ENCODE data around the gene ZFAND3.
"Not testable (repeated sequence)": the region's sequence is repeated elsewhere in the genome, so short reads cannot be mapped to it uniquely, and the experiment has no call there.

The ZFAND3 gene

DNA sequence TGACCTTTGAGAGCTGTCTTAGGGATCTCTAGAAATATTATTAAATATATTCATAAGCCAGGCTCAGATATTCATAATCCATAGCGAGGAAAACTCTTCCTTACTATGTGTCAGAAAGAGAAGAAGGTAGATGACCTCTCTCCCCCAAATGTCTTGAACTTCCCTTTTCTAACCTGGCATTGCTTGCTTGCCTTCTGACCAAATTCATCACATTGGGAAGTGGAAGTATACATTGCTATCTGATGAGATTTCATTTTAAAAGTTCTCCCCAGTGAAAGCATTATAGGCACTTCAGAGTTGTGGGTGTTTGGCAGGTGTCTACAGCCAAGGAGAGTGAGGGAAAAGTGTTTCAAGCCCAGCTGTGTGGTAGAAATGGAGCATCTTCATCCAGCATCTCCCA lies 197.3 kb downstream of the ZFAND3 start:
- DNase-seq, result peak; percentile 39

DNA sequence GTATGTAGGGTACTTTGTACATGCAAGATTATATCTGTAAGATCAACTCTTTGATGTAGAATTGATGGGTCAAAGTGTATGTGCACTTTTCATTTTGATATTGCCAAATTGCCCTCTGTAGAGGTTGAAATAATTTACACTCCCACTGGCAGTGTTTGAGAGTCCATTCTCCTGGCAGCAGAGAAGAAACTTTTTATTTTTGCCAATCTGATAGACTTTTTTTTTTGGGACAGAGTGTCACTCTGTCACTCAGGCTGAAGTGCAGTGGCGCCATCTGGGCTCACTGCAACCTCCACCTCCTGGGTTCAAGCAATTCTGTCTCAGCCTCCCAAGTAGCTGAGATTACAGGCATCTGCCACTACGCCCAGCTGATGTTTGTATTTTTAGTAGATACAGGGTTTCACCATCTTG lies 199.2 kb downstream of the ZFAND3 start:
- no peak for DNase-seq

DNA sequence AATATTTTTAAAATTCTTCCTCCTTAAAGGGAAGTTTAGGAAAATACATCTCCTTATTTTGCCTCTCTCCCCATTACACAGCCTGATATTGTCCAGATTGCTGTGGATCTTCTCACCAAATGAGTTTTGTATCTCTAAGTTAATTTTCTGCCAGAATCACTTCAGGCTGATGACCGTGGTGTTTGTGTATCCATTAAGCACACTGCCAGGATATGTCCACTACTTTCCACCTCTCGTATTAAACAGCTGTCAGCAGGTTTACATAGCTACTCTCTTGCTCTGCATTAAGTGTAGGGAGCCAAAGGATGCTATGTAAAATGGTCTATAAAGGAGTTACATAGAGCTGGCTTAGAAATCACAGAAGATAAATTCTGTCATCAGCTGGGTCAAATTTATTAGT lies 201.1 kb downstream of the ZFAND3 start:
- DNase-seq, result no peak

DNA sequence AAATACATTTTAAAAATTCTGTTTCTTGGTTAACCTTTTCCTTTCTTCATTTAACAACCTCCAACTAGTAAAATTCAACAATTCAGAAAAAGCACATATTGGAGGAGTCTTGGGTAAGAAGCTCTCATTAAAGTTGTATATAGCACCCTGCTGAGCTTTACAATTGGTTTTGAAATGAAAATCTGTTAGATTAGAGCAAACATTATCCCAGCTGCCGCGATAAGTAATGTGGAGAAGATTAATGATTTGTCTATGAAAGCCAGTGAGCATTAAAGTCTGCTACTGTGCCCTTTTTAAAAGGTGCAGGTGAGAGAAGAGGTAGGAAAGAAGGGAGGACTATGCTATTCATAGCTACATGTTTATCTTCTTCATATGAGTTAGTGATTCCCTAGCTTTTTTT lies 201.5 kb downstream of the ZFAND3 start:
- DNase-seq, result no peak

DNA sequence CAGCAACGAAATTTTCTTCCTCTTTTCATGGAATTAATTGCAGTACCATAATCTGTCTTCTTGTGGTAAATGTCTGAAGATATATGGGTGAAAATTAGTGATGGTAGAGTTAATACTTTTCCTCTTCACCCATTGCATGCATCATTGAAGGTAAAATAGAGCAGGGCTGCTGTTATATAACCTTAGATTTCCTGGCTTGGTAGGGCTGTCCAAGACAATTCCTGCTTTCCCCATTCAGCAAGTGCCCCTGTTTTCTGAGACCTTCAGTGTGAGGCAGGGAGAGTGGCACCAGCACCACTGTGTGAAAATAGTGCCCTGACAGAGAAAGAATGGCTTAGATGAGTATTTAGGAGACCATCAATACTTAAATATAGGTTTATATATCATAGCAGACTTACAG lies 202.0 kb downstream of the ZFAND3 start:
- no peak for DNase-seq

DNA sequence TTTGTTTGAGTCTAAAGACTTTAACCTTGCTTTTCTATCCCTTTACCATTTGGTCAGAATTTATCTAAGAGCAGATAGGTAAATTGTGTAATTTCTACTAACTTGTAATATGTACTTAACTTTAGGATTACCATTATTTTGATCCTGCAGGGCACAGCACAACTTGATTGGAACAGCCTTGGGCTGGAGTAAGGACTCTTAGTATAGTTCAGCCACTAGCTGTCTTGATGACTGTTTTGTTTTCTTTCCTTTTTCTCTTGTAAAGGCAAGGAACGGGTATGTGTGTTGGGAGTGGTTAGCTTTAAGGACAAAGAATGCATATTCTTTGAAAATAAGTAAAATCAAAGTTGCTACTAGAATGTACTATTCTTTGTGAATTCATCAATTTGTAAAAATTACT lies 203.2 kb downstream of the ZFAND3 start:
- no peak for DNase-seq

DNA sequence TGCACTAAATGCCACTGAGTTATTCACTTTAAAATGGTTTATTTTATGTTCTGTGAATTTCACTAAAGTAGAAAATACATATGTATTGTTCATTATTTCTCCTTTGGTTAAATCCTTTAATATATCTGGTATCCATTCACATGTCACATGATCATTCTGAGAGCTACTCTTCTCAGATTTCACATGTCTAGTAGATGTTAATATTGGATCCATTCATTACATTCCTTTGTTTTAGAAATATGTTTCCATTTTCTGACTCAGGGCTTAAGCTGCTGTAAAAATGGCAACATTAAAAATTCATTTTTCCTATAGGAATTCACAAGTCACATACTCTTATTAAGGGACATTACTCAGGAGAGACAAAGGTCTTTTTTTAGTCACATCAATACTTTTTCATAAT lies 205.4 kb downstream of the ZFAND3 start:
- DNase-seq, result no peak

DNA sequence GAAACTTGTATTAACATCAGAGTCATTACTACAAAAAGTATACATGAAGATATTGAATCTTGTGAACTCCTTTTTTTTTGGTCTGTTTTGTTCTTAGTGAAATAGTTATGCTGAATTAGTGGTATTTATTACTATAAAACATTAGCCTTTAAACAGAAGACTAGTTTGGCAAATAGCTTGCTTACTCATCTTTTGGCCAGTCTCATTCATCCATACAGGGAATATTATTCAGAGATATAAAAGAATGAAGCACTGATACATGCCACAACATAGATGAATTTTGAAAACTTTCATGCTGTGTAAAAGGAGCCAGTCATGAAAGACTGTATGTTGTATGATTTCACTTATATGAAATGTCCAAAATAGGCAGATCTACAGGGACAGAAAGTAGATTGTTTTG lies 205.9 kb downstream of the ZFAND3 start:
- no peak for DNase-seq

DNA sequence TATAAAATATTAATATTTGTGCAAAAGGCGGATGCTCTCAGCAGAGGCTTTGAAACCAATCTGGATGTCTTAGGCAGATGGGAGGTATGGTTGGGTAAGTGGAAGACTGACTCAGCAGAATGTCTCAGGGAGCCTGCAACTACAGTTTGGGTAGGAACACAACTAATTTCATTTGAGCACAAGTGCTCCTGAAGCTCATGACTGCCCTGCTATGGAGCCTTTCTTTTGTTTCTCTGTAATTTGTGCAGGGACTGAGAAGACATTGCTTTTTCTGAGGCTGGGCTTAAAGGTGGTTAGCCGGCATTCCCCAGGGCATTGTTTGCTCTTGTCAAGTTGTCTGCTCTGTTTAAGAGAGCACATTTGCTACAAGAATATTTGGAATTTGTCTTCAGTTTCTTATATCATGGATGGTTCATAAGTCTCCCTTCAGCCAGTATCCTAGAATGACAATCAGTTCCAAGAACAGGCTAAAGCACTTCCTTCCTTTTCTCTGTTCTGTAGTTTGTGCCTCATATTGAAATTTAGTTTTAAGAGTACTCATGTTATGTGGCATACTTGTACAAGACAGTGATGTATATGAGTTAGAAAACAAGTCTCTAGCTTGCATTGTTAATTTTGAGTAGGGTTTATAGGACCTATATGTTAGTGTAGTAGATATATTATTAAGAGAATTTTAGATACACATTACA lies 208.3 kb downstream of the ZFAND3 start:
- DNase-seq, result no peak

DNA sequence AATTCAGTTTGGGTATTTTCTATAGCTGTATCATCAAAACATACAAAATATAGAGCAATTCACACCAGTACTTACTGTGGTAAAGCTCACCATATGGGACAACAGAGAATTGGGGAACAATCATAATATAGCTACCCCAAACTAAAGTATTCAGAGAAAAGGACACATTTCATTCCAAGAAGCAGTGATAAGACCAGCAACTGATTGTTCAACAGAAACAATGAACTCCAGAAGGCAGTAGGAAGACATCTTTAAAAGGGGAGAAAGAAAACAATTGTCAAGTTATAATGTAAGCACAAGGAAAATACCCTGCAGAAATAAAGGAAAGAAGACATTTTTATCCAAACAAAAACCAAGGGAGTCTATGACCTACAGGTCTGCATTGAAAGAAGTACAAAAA lies 210.9 kb downstream of the ZFAND3 start:
- DNase-seq, result no peak

DNA sequence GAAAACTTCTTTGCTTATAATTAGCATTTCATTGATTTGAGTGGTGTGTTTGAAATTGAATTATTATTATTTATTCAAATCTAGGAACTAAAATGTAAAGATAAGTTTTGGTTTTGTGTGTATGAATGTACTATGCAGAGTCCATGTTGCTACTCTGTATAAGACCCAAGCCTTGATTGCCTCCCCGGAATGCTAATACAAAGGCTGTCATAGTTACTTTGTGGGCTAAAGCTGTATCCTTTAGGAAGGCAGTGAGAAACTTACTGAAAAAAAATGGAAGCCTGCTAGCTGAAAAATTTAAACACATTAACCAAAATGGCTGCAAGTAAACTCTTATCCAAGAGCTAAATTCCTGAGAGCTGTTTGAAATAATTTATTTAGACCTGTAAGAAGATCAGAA lies 213.3 kb downstream of the ZFAND3 start:
- no peak for DNase-seq

DNA sequence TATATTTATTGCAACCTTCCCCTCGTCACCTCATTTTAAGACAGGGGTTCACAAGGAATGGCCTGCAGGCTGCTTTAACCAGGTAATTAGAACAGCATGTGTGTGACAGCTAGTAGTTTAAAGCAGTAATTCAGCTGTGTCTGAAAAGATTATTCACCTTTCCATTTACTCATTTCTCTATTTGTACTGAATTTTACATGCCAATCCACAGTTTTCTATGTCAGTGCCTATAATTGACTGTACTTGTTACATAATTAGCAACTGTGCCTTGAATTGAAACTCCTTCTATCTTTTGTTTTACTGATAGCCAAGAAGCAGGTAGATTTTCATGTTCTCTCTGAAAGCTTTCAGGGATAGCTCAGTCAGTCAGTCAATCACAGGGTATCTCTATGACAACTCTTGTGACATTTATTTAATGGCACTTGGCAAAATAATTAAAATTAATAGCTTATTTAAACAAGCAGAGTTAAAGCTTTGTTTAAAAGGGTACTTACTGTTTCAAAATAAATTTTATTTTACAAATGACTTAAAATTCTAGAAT lies 214.0 kb downstream of the ZFAND3 start:
- DNase-seq, result no peak

DNA sequence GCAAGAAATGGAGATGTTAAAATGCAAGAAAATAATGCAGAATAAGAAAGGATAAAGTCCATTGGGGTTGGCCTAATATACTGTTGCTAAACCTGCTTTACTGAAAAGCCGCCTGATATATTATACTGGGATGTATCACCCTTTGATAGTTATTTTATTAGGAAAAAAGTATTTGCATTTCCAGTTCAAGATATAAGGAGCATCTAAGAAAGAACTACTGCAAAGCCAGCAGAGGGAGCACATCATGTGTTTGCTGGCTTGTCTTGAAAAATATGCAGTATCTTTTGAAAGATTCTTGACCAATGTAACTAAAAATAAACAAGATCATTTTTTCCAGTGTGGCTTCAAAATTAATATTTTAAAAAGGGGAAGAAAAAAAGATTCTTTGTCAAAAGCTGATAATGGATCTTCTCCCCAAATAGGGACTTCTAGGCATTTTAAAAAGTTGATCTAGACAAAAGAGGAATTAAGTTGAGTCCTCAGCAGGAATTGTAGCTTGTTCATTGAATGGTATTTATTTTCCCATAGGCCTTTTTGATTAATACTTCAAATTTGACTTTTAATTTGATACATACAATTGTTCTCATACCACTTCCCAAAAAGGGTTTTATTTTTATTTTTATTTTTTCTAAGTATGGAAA lies 214.9 kb downstream of the ZFAND3 start:
- no peak for DNase-seq

DNA sequence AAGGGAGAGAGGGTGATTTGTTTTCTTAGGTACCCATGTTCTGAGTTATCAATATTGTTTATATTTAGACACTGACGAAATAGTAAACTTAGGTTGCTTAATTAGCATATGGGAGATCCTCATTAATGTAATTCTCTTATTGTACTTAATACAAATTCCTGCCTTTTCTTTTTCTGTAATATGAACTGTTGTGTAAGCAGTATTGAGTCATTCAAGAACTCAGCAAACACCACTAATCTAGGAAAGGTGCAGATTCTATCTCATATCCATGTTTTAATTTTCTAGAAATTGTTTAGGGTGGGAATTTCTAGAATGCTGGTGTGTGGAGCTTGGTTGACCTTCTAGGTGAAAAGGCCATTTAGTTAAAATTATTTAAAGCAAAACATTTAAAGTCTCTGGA lies 216.0 kb downstream of the ZFAND3 start:
- no peak for DNase-seq

DNA sequence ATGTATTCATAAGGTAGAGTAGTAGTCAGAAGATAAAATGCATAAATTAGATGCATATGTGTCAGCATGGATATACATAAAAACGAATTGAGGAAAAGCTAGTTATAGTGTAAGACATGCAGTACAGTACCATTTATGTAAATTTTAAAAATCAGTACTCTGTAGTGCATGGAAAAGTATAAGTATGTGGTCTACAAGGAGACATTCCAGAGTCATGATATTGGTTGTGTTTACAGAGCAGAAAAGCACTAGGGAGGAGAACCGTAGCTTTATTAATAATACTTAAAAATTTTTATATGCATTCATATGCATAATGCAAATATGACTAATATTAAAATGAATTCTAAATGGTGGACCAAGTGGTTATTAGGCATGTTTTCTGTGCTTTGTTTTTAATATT lies 220.0 kb downstream of the ZFAND3 start:
- no peak for DNase-seq

DNA sequence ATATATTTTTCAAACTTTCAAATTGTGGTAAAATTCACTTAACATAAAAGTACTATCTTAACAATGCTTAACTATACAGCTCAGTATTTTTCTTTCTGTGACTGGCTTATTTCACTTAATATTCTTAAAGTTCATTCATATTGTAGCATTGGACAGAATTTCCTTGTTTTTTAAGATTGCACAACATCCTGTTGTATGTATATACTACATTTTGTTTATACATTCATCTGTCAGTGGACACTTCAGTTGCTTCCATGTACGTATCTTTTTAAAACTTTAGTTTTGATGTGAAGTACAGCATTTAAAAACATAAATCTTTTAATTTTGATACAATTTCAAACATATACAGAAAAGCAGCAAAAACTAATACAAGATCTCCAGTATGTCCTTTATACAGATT lies 220.7 kb downstream of the ZFAND3 start:
- DNase-seq, result no peak

DNA sequence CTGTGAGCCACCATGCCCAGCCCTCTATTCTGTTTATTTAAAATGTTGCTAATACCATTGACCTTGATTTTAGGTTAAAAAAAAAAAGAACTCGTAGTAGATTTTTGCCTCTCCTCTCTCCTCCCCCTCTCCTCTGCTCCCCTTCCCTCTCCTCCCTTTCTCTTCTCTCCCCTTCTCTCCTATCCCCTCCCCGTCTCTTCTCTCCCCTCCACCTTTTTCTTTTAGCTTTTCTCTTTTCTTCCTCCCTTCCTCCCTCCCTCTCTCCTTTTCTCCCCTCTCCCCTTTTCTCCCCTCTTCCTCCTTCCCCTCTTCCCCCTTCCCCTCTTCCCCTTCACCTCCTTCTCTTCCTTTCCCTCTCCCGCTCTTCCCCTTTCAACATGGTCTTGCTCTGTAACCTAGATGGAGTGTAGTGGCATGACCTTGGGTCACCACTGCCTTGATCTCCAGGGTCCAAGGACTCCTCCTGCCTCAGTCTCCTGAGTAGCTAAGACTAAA lies 223.8 kb downstream of the ZFAND3 start:
- DNase-seq, result no peak

DNA sequence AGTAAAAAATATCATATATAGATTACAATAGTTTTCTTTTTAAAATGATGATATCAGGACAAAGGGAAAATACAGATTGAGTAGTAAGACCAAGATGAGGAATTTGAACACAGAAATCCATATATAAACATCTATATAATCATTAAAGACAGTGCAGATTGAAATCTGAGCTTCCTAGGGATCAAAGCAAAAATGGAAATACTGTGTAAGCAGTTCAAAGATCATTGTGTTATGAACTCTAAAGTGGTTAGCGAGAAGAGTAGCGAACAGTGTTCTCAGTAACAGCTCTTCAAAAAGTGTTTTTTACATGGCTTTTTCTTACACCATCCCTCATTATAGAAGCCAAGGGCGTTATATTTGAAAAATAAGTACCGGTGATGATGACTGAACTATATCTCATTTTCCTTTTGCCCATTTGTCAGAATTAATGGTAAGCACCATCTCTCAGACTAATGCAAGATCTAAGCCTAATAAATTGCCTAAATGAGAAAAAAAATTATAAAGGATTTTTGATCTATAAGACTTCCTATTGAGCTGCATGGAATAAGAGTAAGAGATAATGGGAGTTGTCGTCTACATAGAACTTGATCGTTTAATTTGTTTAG lies 226.3 kb downstream of the ZFAND3 start:
- no peak for DNase-seq

DNA sequence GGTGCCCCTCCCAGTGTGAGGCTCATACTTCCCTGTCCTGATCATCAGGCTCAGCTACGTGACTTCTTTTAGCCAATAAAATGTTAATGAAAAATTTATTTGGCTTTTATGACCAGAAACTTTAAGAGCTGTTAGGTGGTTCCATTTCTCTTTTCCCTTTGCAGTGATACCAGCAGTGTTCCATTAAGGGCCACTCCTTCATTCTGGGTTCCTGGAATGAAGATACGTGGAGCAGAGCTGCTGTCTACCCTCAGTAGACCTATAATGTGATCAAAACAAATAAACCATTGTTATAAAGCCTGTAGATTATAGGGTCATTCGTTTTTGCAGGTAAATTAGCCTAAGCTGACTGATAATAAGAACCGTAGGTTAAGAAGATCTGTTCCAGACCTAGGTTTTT lies 228.0 kb downstream of the ZFAND3 start:
- DNase-seq, result no peak

DNA sequence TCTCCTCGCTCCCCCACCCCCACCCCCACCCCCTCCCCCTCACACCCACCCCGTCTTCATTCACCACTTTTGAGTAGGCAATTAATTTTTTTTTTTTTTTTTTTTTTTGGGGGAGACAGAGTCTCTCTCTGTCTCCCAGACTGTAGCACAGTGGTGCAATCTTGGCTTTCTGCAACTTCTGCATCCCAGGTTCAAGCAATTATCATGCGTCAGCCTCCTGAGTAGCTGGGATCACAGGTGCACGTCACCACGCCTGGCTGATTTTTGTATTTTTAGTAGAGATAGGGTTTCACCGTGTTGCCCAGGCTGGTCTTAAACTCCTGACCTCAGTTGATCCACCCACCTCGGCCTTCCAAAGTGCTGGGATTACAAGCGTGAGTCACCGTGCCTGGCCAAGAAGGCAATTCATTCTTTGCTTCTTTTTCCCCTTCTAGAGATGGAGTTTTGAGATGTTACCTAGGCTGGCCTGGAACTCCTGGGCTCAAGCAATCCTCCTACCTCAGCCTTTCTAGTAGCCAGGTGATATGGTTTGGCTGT lies 230.4 kb downstream of the ZFAND3 start:
- DNase-seq, result not testable (repeated sequence)

DNA sequence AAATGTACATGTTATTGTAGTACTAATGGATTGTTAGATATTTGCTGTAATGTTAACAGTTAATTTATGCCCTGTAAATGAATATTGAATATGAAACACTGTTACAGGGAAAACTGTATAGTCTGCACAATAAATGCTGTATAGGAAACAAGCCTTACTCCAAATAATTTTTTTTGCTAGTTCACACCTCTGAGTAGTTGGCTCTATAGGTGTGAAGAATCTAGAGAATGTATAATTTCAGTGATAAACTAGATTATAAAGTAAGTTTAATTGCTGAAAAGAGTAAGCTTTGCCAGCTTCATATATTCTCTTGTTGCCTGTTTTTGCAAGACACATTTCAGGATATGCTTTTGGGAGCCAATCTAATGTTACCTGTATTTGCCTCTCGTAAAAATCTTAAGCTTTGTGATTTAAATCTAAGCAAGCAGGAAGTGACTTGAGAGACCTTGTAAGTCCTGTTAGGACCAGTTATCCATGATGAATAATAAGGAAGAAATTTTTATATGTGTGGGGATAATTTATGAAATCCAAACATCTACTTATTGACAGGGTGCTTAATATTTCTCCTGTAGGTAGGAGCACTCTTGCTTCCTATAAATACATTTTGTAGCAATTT lies 232.4 kb downstream of the ZFAND3 start:
- DNase-seq, result no peak

DNA sequence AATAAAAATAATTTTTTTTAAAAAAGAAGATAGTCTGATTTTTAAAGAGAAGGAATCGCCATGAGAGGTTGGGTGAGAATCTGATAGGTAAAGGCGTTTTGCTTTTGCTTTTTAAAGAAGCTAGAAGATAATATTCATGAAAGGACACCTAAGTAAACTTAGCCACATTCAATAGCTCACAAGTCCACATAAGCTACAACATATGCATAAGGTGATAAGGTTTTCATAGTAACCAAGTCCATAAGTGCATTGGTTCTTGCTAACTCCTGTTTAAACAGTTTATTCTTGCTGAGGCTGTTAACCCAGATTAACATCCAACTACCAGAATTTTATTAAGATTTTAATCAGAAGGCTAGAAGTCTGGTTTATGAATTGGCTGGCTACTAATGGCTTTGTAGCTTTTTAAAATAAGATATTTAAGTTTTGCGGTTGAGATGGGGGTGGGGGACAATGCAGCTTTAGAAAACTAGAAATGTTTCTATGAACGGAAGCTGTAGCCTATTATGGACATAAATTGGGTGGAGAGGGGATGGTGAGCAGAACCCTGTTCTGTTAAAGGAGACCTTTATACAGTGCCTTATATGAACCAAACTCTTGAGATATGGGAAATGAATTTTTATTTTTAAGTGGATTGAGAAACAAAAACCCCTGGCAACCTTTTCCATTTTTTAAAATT lies 235.1 kb downstream of the ZFAND3 start:
- DNase-seq, result no peak

DNA sequence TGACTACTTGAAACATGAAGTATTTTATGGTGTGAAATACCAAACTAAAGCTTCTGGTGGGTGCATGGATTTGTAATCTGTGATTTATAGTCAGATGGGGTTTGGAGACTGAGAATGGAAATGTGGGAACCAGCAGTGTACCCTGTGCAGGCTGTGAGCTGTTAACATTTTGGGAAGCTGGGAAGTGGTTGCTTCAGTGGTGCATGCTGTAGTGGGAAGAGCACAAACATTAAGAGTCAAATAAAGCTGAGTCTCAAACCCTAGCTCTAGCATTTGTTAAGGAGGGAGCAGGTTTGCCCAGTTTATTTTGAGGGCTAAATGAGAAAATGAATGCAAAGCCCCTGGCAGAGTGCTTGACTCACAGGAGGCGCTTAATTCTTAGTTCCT lies 235.7 kb downstream of the ZFAND3 start:
- no peak for DNase-seq
